Posterior cingulate gyrus (tissue), 11 donors: ENCODE measurements around the gene ASTN2.

Source experiments
- DNase-seq, 10 donors: peaks; one replicate each; pipeline versions ENCODE4 v3.0.0 to v3.0.0-alpha.2; 2020 to 2021; ENCODE audit warnings: mixed read lengths in 3 of 10
- intact Hi-C: fragments of 100-400 bp; cut with DNase I; formaldehyde crosslinking; loops from one replicate; pipeline ENCODE4 v1.15.1; 2023

Gene ASTN2

DNA sequence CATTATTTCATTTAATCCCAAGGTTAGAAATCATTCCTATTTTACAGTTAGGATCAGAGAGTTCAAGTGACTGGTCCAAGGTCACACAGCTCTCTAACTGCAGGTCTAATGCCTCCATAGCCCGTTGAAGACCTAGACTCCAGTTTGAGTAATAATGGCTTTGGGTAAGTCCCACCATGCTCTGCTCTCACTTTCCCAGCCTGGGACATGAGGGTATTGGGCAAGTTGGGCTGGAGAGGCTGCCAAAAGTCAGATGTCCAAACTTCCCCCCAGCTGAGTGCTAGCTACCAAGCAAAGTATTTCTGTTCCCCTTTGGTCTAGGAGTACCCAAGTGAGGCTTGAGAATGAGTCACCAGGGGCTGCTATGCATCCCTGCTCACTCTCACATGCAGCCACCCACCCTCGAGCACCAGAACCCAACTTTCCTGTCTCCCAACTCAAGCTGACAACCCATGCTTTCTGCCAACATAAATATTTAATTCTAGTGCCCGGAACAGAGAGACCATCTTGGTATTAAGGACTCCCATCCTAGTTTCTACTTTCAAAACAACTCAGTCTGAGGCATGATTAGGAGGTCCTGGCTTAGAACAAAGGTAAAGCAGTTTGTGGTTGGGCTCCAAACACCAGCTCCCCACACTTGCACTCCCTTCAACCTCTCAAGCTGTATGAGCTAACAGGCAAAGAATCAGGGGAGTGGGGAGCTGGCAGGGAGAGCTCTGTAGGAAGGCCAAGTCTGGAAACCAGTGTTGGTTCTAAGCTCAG lies 964.3 kb downstream of the ASTN2 start:
- no peak for DNase-seq
- intact Hi-C loops: no loop called here

- intact Hi-C loops: no loop called here
- DNase-seq: no peak
Measured at GRCh38 chr9:116449949-116450348, 964.9 kb downstream of the ASTN2 start.

DNA sequence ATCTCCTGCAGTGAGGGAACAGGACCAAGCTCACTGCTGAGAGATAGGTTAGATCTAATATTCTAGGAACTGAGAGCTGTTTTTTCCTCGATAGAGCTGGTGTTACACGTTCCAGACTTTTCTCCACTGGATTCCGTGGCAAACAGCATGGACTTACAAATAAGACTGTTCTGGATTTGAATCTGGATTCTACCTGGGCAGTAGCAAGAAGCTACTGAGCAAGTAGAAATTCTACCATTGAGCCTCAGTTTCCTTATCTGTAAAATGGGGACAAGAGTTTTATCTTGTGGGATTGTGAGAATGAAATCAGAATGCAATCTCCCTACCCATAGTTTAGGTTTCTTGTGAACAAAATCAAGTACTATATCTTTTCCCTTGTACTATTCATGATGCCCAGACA lies 966.4 kb downstream of the ASTN2 start:
- DNase-seq: no peak
- intact Hi-C loops: no loop called here

- intact Hi-C loops: no loop called here
- DNase-seq: no peak
Measured at GRCh38 chr9:116447934-116448333, 966.9 kb downstream of the ASTN2 start.

- intact Hi-C loops: no loop called here
- DNase-seq: no peak
Measured at GRCh38 chr9:116442528-116442927, 972.3 kb downstream of the ASTN2 start.

DNA sequence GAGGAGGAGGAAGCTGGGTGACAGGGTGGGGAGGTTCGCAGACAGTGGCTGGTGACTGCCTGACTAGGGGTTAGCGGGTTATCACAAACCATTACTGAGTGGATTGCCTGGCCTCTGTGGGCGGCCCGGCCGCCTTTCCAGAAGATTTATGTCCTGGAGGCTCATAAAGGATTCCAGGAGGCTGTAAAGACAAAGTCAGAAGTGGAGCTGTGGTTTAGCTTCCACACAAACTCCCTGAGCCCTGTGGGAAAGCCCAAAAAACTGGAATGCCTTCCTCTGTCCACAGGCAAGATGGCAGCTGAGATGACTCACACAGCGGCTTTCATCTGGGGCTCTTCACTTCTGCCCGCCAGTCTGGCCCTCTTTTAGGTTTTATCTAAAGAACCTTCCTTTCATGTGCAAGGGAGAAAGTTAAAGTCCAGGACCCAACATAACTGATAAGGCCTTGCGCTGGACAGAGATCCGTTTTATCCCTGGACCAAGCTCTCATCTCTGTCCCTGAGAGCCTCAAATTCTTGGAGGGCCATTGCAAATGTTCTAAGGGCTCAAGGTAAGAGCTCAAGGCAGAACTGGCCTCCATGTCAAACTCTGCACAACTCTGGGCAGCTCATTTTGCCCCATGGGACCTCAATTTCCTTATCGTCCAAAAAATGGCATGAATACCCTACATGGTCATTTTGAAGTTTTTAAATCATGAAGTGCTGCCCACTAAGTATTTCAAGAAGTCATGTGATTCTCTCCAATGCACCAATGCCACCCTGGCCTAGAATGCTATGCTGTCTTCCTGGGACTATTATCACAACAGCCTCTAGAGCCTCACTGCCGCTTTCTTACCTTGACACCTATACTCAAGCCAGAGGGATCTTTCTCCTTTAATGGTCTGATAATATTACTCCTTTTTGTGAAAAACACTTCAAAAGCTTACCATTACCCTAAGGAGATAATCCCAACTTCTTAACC lies 977.2 kb downstream of the ASTN2 start:
- intact Hi-C loops: no loop called here
- no peak for DNase-seq

DNA sequence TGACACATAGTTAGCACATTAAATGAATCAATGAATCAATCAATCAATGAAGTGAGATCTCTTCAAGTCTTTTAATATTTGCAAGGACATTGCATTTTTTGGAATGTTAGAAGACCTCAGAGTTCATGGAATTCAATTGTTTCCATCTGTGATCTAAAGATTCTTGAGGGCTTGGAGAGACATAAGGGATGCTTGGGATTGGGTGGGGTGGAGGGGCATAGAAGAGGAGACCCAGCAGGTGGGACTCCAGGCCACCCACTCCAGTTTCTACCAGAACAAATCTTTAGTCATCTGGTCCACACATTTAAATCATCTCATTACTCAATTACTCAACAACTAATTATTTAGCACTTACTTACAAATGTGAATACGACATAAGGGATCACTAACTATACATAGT lies 978.7 kb downstream of the ASTN2 start:
- DNase-seq: no peak
- intact Hi-C loops: no loop called here

DNA sequence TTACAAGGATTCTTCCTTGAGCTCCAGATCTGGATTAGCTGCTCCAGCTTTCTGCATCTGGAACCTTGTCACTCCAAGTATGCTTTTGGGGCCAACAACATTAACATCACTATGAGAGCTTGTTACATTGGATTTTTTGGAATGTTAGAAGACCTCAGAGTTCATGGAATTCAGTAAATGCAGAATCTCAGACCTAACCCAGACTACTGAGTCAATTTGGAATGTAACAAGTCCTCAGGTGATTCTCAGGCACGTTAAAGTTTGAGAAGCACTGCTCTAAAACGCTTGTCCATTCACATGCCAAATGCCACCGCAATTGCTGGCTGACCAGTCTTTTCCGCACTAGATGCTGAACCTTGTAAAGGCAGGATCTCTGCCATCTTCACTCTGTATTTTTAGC lies 979.2 kb downstream of the ASTN2 start:
- no peak for DNase-seq
- intact Hi-C loops: no loop called here

- DNase-seq: no peak
- intact Hi-C loops: no loop called here
Measured at GRCh38 chr9:116434314-116434713, 980.5 kb downstream of the ASTN2 start.

GRCh38 chr9:116432051-116432450 lies 982.8 kb downstream of the ASTN2 start:
- DNase-seq: no peak
- intact Hi-C loops: no loop called here

- intact Hi-C loops: no loop called here
- no peak for DNase-seq
Measured at GRCh38 chr9:116430849-116431248, 984.0 kb downstream of the ASTN2 start.

DNA sequence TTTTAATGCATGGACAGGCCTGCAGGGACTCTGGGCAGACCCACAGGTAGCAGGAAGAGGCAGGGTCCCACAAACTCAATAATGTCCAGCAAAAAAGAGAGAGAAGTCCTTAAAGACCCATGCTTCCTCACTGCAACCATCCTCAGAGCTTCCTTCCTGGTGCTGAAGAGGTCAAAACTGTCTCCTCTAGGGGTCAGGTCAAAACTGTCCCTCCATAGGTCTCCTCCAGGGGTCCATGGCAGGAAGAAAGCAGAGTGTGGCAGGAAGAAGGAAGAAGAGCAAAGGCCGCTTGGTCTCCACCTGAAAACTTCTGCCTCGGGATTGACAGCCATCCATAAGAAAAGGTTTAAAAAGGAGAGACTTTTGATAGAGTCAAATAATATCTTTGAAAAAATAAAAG lies 989.6 kb downstream of the ASTN2 start:
- DNase-seq: no peak
- intact Hi-C loops: no loop called here

DNA sequence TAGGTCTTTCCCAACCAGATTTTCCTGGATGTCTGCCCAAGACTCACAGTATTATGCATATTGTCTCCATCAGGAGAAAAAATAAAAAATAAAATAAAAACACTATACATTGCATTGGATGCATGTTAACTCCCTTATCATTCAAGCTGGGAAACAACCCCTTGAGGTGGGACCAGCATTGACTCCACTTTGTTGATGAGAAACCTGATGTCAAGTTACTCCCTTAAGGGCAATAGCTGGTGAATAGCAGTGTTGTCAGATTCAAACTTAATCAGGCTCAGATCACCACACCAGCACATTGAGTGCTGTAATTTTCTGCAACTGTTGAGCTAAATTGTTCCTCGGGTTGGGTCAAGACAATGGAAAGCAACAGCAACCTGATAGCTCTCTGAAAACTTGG lies 991.7 kb downstream of the ASTN2 start:
- DNase-seq: no peak
- intact Hi-C loops: no loop called here

- no peak for DNase-seq
- intact Hi-C loops: no loop called here
Measured at GRCh38 chr9:116422119-116422979, 992.5 kb downstream of the ASTN2 start.

DNA sequence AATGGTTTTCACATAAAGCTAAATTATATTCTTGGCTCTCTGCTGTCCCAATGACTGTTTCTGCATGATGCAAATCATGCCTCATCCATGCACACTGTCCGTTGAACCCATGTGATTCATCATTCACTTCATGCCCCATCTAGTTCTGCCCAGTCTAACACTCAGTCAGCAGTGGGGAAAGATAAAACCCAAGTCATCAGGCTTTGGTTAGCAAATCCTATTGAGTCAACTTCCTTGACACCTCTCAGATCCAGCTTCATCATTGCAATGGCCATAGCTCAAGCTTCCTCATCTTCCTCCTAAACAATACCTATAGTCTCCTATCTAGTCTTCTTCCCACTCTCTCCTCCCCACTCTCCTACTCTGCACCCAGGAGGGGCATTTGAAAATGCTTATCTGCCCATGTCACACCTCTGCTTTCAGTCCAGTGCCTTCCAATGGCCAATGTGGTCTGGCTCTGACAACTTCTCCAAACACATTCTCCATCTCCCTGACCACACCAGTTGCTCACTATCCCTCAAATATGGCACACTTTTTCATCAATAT lies 993.8 kb downstream of the ASTN2 start:
- DNase-seq: no peak
- intact Hi-C loops: no loop called here

- intact Hi-C loops: no loop called here
- no peak for DNase-seq
Measured at GRCh38 chr9:116419181-116419580, 995.7 kb downstream of the ASTN2 start.

DNA sequence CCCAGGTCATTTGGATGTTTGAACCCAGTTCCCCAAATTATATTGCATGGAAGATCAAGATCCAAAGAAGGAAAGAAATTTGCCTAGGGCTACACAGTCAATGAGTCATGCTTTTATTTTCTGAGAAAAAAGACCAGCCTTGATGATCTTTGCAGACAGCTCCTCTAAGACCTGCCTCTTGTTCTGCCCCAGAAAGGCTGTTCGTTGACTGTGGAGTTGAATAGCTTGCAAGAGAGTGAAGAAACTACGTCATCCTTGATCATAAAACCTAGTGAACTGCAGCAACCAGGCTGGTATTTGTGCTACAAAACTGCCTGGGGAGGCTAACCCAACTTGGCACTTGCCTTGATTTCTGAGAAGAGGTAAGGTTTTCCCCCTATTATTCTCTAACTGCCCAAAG lies 997.4 kb downstream of the ASTN2 start:
- intact Hi-C loops: no loop called here

DNA sequence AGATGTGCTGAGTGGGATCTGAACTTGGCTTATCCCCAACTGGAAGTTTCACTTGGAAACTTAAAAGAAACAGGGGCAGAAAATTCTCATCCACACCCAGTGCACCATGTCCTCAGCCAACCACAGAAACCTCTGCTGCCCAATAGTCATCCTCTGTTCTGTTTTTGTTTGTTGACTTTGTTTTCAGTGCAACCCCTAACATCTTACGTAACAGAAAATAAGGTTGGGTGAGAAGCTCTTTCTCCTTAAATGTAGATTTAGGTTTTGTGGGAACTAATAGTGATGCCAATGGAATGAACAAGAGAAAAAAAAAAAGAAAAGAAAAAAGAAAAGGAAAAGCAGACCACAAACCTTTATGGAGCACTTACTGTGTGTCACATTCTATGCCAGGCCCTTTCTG lies 998.4 kb downstream of the ASTN2 start:
- intact Hi-C loops: no loop called here
- DNase-seq: no peak

More for the DNA sequence above, 997.4 kb downstream of the ASTN2 start:
- DNase-seq: no peak

DNA sequence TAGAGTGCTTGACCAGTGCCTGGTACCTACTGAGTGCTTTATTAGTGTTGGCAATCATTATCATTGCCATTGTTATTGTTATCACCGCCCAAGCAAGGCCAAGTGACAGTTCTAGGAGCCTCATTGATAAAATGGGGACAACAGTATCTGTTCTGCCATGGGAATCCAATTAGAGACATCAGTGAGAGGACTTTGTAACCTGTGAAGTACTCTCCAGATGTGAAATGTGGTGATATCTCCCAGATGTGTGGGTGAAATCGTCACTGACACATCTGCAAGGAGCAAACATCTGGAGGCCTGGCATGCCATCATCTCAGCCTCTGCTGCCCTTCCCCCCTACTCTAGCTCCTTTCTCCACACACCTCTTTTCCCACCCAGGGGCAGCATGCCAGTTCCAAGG lies 1000.5 kb downstream of the ASTN2 start:
- intact Hi-C loops: no loop called here
- no peak for DNase-seq

- DNase-seq: no peak
- intact Hi-C loops: no loop called here
Measured at GRCh38 chr9:116411506-116411905, 1003.4 kb downstream of the ASTN2 start.

- no peak for DNase-seq
- intact Hi-C loops: no loop called here
Measured at GRCh38 chr9:116409638-116410037, 1005.2 kb downstream of the ASTN2 start.
